B cell (primary cell): ENCODE results near the gene ELMO1. TPM values are rescaled to one million over a fixed set of nuclear protein-coding genes. Genes with fewer than 3 reads are reported as not detected.

Source experiments
- ATAC-seq: fragments of 200-7000 bp; cut with Tn5 transposase; one replicate; pipeline ENCODE4 v1.10.0; 2021; ENCODE audit warnings: low read depth, mild to moderate bottlenecking, moderate number of reproducible peaks, moderate library complexity
- CTCF ChIA-PET: fragments of 350-600 bp; sonication (Branson Sonifier 250); formaldehyde crosslinking; loops from one replicate; lab custom pipeline; 2021; ENCODE audit warnings: antibody characterized with exemption, inconsistent platforms; lab: Charles Lee
- POLR2A ChIA-PET: fragments of 350-600 bp; sonication (Branson Sonifier 250); formaldehyde crosslinking; loops from one replicate; lab custom pipeline; 2021; ENCODE audit warnings: antibody characterized with exemption; lab: Charles Lee
- DNase-seq: peaks from one replicate; pipeline ENCODE4 v3.0.0; 2013
- H2AFZ ChIP-seq: 2 replicates; pipeline ENCODE4 v1.6.1; 2012; ENCODE audit warnings: mild to moderate bottlenecking, low read depth, low read length; ENCODE audit not compliant: insufficient read depth, poor library complexity, severe bottlenecking
- H3K27ac ChIP-seq, 2 donors: 1 replicate in 1 of 2; 2 replicates in 1 of 2; pipeline ENCODE4 v1.5.1; 2012 to 2013; ENCODE audit warnings: low read length in 2 of 2, mild to moderate bottlenecking in 2 of 2, moderate library complexity in 1 of 2
- H3K27me3 ChIP-seq, 4 experiments: fragments of 200-600 bp in 1 of 4; sonication (generic) in 1 of 4; replicated peaks in 1 of 4; 1 replicate in 2 of 4; 2 replicates in 2 of 4; pipeline versions ENCODE4 v1.6.1 to v1.7.0; 2013 to 2016; ENCODE audit warnings: low read length in 3 of 4, mild to moderate bottlenecking in 2 of 4, mixed read lengths in 1 of 4, moderate library complexity in 1 of 4; ENCODE audit not compliant: insufficient read depth in 4 of 4, control insufficient read depth in 3 of 4; ENCODE audit errors: control extremely low read depth in 1 of 4
- H3K36me3 ChIP-seq, 2 experiments: replicated peaks in 1 of 2; 1 replicate in 1 of 2; 2 replicates in 1 of 2; pipeline versions ENCODE4 v1.6.1 to v1.7.1; 2013; ENCODE audit warnings: low read length in 1 of 2; ENCODE audit not compliant: insufficient read depth in 2 of 2, control insufficient read depth in 1 of 2; ENCODE audit errors: control extremely low read depth in 1 of 2, extremely low read depth in 1 of 2
- H3K4me1 ChIP-seq, 2 donors: fragments of 200-600 bp in 1 of 2; sonication (generic) in 1 of 2; 1 replicate in 1 of 2; 2 replicates in 1 of 2; pipeline versions ENCODE4 v1.5.1 to v1.6.1; 2013 to 2017; ENCODE audit warnings: low read length in 2 of 2; ENCODE audit not compliant: control insufficient read depth in 2 of 2, insufficient read depth in 2 of 2
- H3K4me2 ChIP-seq: replicated peaks from 2 replicates; pipeline ENCODE3; 2012; ENCODE audit warnings: mild to moderate bottlenecking, low read depth, low read length; ENCODE audit not compliant: poor library complexity, severe bottlenecking
- H3K4me3 ChIP-seq, 5 experiments: fragments of 200-600 bp in 1 of 5; sonication (generic) in 1 of 5; 1 replicate in 3 of 5; 2 replicates in 2 of 5; pipeline versions ENCODE4 v1.5.1 to v1.7.0; 2011 to 2016; ENCODE audit warnings: low read length in 4 of 5, mild to moderate bottlenecking in 4 of 5, low read depth in 2 of 5, control low read depth in 1 of 5, moderate library complexity in 1 of 5; ENCODE audit not compliant: insufficient read depth in 1 of 5; ENCODE audit errors: control extremely low read depth in 1 of 5, extremely low read depth in 1 of 5
- H3K79me2 ChIP-seq: fragments of 200-600 bp; sonication (generic); one replicate; pipeline ENCODE4 v1.6.0; 2016; ENCODE audit warnings: low read length; ENCODE audit not compliant: control insufficient read depth, insufficient read depth
- H3K9ac ChIP-seq: fragments of 200-600 bp; sonication (generic); 2 replicates; pipeline ENCODE4 v1.6.1; 2017; ENCODE audit warnings: mild to moderate bottlenecking, low read length, moderate library complexity
- H3K9me3 ChIP-seq, 3 donors: one replicate each; pipeline versions ENCODE4 v1.6.1 to v1.7.1; 2013; ENCODE audit warnings: low read length in 2 of 3; ENCODE audit not compliant: control insufficient read depth in 2 of 3, insufficient read depth in 1 of 3; ENCODE audit errors: control extremely low read depth in 1 of 3
- H4K20me1 ChIP-seq: 2 replicates; pipeline ENCODE4 v1.6.0; 2012; ENCODE audit warnings: mild to moderate bottlenecking, low read length; ENCODE audit not compliant: insufficient read depth, control insufficient read depth, poor library complexity, severe bottlenecking
- H3K27ac Mint-ChIP-seq: one replicate; pipeline ENCODE4 v1.8.0; 2021; ENCODE audit warnings: mixed read lengths
- H3K27me3 Mint-ChIP-seq: one replicate; pipeline ENCODE4 v1.8.0; 2021; ENCODE audit warnings: mixed read lengths
- H3K4me1 Mint-ChIP-seq: one replicate; pipeline ENCODE4 v1.8.0; 2021; ENCODE audit warnings: mixed read lengths
- H3K4me3 Mint-ChIP-seq: one replicate; pipeline ENCODE4 v1.8.0; 2021; ENCODE audit warnings: mixed read lengths
- H3K9me3 Mint-ChIP-seq: one replicate; pipeline ENCODE4 v1.8.0; 2022; ENCODE audit warnings: mixed read lengths; ENCODE audit not compliant: insufficient read depth
- CTCF ChIP-seq: fragments of 200-600 bp; IDR thresholded peaks from one replicate; pipeline ENCODE4 v1.8.0; 2022; ENCODE audit warnings: antibody characterized with exemption, mild to moderate bottlenecking
- EZH2 ChIP-seq: IDR thresholded peaks from 2 replicates; pipeline ENCODE4 v1.6.1; 2012; ENCODE audit warnings: borderline replicate concordance, low read depth, mild to moderate bottlenecking, moderate library complexity, low read length; ENCODE audit not compliant: insufficient read depth, poor library complexity, severe bottlenecking
- WGBS: methylation state at CpG from one replicate; pipeline ENCODE4 v1.1.5; 2013; ENCODE audit warnings: missing lambda C conversion rate; ENCODE audit not compliant: insufficient coverage; 5-methylcytosine and 5-hydroxymethylcytosine counted together
- intact Hi-C: fragments of 100-400 bp; cut with micrococcal nuclease; formaldehyde crosslinking; loops from one replicate; pipeline ENCODE4 v1.10.0; 2022
- polyA plus RNA-seq: library from polyadenylated mRNA; depleted of rRNA; stranded (reverse); fragments of >200 nt; gene quantifications from 2 replicates; pipeline ENCODE4 v1.2.3, GENCODE V29; 2012
- total RNA-seq, 2 donors: library from RNA; stranded (reverse); fragments of 120-200 nt in 1 of 2; gene quantifications; 1 replicate in 1 of 2; 2 replicates in 1 of 2; pipeline versions ENCODE4 v1.2.3 to v1.2.4, GENCODE V29; 2013 to 2022

Gene ELMO1
- total and polyA plus RNA-seq, 2 donors (not counting 1 experiment from before 2014, with no cell fraction given) = 44.7 to 177 TPM

GRCh38 chr7:37388811-37389210, 59.9 kb downstream of the ELMO1 start:
- no peaks in the 10 kb centered on the region for H3K27me3 ChIP-seq
- peaks cover 43% of the 10 kb centered on the region for H4K20me1 ChIP-seq
- Mint-ChIP-seq H3K9me3 (no peaks in the 10 kb centered on the region), H3K27me3 (no peaks in the 10 kb centered on the region), H3K4me3 (no peak overlapping the region), H3K27ac (no peak overlapping the region), H3K4me1 (peaks cover 58% of the 10 kb centered on the region)
- 88% methylated on average over 1 of the region's 4 CpGs for WGBS
- ChIA-PET POLR2A (no interaction called here), CTCF (no interaction called here)
- H3K4me1 ChIP-seq = peaks cover 33 to 43% of the 10 kb centered on the region in 2 donors
- H3K9me3 ChIP-seq = no peaks in the 10 kb centered on the region
- H2AFZ ChIP-seq = no peak overlapping the region
- H3K79me2 ChIP-seq = peaks cover 55% of the 10 kb centered on the region
- no peak overlapping the region for H3K9ac ChIP-seq
- no peak overlapping the region for H3K27ac ChIP-seq
- intact Hi-C loops = no loop called here
- H3K36me3 ChIP-seq = no peaks in the 10 kb centered on the region
- H3K4me3 ChIP-seq = no peak overlapping the region
- TF ChIP-seq CTCF (no peak), EZH2 (no peak)
- H3K4me2 ChIP-seq = no peak overlapping the region
- ATAC-seq (no peak), DNase-seq (no peak)

- ChIA-PET POLR2A (no interaction called here), CTCF (interaction anchor here (1.5 kb wide), 1 partner anchor 9 kb away, joined by 5 read pairs; no protein-coding TSS in a partner anchor)
- Histone ChIP-seq H3K36me3 (peaks cover 0 to 3% of the 10 kb centered on the region in 2 experiments), H2AFZ (peak overlapping the region; percentile 10), H4K20me1 (peaks cover 24% of the 10 kb centered on the region), H3K9me3 (no peaks in the 10 kb centered on the region), H3K79me2 (peaks cover 42% of the 10 kb centered on the region), H3K27me3 (no peaks in the 10 kb centered on the region), H3K4me2 (peak overlapping the region; percentile 20), H3K9ac (no peak overlapping the region), H3K27ac (no peak overlapping the region), H3K4me3 (no peak overlapping the region), H3K4me1 (peaks cover 13 to 18% of the 10 kb centered on the region in 2 donors)
- Mint-ChIP-seq H3K27ac (peak overlapping the region; percentile 60), H3K9me3 (no peaks in the 10 kb centered on the region), H3K4me1 (peaks cover 36% of the 10 kb centered on the region), H3K27me3 (no peaks in the 10 kb centered on the region), H3K4me3 (no peak overlapping the region)
- 49% methylated on average over 6 of the region's 6 CpGs for WGBS
- TF ChIP-seq EZH2 (no peak), CTCF (no peak)
- intact Hi-C loops = no loop called here
- DNase-seq = no peak
- no peak for ATAC-seq
These were observed 62.9 kb downstream of the ELMO1 start for GRCh38 chr7:37385787-37386186.
